Measurements from ENCODE around the gene PACSIN2.

DNA sequence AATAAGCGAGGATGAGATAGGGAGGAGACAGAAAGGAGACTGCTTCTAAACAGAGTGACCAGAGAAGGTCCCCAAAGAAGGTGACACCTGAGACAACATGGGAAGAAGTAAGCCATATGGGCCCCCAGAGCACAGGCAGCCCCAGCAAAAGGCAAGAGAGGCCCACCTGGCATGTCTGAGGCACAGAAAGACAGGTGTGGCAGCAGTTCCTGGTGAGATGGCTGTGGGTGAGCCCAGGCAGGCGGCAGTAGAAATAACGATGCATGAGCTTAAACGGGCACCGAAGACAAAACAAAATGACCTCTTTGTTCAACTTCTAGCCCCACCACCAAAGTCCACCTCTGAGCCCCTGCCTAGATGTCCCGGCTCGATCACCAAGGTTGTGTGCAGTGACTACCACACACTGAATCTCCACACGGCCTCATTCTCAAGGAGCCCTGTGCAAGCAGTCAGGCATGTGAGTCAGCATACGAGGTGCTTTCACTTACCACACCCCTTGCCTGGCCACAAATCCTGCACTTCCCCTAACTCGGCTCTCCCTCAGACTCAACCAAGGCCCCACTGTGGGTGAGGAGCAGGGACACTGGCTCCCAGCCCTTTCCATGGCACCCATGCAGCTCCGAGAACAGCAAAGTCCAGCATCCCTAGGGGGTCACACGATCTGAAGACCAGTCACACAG, 77.6 kb downstream of the PACSIN2 start:
- TF ChIP-seq POLR2A (IDR thresholded peaks at IDR 0.05) (peak; percentile 8 to 51), CTCF (IDR thresholded peaks at IDR 0.05) (no peak)

All from thyroid gland (tissue), 4 donors.